ENCODE measurements around the gene WDR73.

DNA sequence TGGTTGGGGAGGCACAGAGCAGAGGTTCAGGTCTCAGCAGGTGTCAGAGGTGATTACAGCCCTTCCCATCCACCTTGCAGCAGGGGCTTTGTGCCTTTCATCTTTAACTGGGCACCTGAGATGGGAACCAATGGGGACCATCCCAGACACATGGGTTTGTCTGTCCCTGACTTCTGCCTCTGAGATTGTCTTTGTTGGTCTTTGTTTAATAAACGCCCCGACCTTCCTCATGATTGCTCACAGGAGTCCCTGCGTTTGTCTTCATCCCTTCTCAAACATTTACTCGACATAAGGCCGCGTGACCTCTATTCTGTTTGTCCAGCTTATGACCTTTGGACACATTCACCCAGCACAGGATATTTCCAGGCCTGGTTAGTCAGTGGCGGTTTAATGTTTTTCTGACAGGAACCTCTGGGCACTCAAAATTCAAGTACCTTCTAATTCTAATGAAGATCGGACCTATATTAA is 47.4 kb downstream of the WDR73 start:
- TF ChIP-seq, protein P1, sequence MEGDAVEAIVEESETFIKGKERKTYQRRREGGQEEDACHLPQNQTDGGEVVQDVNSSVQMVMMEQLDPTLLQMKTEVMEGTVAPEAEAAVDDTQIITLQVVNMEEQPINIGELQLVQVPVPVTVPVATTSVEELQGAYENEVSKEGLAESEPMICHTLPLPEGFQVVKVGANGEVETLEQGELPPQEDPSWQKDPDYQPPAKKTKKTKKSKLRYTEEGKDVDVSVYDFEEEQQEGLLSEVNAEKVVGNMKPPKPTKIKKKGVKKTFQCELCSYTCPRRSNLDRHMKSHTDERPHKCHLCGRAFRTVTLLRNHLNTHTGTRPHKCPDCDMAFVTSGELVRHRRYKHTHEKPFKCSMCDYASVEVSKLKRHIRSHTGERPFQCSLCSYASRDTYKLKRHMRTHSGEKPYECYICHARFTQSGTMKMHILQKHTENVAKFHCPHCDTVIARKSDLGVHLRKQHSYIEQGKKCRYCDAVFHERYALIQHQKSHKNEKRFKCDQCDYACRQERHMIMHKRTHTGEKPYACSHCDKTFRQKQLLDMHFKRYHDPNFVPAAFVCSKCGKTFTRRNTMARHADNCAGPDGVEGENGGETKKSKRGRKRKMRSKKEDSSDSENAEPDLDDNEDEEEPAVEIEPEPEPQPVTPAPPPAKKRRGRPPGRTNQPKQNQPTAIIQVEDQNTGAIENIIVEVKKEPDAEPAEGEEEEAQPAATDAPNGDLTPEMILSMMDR (conservative IDR thresholded peaks at IDR 0.05; ENCODE audit: low read depth, low read length) = no peak
- TF ChIP-seq EZH2phosphoT487 (IDR thresholded peaks at IDR 0.05; ENCODE audit: borderline replicate concordance, low read length) (no peak), EZH2 (IDR thresholded peaks at IDR 0.05; ENCODE audit: low read length, unreplicated experiment) (no peak)

Measured in PC-3 (cell line).